Non-pigmented ciliary epithelial cell (primary cell): ENCODE data around the gene TAS2R13.

Experiments used
- DNase-seq: peaks from one replicate; pipeline ENCODE4 v3.0.0-alpha.2; 2010; ENCODE audit warnings: low read depth

The TAS2R13 gene, protein sequence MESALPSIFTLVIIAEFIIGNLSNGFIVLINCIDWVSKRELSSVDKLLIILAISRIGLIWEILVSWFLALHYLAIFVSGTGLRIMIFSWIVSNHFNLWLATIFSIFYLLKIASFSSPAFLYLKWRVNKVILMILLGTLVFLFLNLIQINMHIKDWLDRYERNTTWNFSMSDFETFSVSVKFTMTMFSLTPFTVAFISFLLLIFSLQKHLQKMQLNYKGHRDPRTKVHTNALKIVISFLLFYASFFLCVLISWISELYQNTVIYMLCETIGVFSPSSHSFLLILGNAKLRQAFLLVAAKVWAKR

DNA sequence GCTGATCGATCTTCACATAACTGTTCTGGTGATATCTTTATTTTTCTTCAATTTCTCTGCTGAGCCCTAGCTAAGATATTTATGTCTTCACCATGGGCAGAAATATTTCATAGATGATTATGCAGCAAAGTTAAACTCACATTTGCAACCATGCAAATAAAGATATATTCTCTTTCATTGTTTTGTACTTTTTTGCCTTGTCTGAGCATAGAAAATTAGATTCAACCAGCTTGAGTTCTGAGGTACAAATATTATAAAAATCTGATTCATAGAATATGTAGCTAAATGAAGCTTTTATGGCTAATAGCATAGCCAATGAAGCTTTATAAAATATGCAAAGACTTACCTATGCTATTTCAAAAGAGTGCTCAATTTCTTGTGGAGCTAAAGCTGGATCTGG is at the start of gene TAS2R13:
TAS2R13 (minus strand) TSS at position 101 of the 400 bp plus-strand sequence. CDS start 264 bp downstream, outside the sequence.
- no peak for DNase-seq

DNA sequence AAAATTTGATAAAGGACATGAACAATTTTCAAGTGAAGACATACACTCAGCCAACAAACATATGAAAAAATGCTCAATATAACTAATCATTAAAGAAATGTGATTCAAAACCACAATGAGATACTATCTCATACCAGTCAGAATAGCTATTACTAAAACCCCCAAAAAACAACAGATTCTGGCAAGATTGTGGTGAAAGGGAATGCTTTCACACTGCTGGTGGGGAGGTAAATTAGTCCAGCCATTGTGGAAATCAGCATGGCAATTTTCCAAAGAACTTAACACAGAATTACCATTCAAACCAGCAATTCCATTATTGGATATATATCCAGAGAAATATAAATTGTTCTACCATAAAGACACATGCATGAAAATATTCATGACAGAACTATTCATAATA is 48.4 kb upstream of the TAS2R13 start:
- DNase-seq = no peak

GRCh38 chr12:10956085-10956484 is 46.7 kb upstream of the TAS2R13 start:
- DNase-seq = no peak

GRCh38 chr12:10952645-10953044 is 43.3 kb upstream of the TAS2R13 start:
- no peak for DNase-seq

DNA sequence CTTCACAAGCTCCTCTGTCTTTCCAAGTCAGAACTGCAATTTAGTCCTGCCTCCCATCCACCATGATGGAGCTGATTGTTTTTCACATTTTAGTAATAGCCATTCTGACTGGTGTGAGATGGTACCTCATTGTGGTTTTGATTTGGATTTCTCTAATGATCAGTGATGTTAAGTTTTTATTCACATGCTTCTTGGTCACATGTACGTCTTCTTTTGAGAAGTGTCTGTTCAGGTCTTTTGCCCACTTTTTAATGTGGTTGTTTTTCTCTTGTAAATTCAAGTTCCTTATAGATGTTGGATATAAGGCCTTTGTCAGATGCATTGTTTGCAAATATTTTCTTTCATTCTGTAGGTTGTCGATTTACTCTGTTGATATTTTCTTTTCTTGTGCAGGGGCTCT is 33.8 kb upstream of the TAS2R13 start:
- no peak for DNase-seq

DNA sequence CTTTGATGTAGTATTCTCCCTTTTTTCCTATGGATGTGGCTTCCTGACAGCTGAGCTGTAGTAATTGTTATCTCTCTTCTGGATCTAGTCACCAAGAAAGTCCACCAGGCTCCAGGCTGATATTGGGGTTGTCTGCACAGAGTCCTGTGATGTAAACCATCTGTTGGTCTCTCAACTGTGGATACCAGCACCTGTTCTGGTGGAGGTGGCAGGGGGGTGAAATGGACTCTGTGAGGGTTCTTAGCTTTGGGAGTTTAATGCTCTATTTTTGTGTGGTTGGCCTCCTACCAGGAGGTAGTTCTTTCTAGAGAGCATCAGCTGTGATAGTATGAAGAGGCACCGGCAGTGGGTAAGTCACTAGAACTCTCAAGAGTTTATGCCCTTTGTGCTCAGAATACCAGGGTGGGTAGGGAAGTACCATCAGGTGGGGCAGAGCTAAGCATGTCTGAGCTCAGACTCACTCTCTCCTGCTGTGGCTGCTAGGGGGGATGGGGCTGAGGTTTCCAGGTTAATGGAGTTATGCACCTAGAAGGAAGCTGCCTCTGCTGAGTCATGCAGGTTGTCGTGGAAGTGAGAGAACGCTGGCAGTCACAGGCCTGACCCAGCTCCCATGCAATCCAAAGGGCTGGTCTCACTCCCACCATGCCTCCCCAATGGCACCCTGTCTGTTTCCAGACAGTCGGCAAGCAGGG is 32.7 kb upstream of the TAS2R13 start:
- DNase-seq = no peak

- no peak for DNase-seq
Observed at GRCh38 chr12:10941369-10941768, 32.0 kb upstream of the TAS2R13 start.

DNA sequence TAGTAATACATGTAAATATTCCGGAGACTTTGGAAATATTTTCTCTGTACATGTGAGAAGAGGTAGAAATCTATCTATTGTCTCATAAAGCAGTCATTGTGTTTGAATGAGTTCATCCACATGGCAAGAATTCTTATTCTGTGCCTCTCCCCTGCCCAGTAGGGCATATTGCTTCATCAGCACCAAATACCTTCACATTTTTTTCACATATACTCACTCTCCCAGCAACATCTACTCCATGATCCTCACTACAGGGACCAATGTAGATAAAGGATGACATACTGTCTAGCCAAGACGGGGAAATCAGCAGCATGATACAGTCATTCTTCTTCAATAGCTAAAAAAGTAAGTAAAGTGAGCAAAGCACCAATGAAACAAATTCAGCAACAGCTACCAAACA is 31.0 kb upstream of the TAS2R13 start:
- DNase-seq = peak; percentile 91

DNA sequence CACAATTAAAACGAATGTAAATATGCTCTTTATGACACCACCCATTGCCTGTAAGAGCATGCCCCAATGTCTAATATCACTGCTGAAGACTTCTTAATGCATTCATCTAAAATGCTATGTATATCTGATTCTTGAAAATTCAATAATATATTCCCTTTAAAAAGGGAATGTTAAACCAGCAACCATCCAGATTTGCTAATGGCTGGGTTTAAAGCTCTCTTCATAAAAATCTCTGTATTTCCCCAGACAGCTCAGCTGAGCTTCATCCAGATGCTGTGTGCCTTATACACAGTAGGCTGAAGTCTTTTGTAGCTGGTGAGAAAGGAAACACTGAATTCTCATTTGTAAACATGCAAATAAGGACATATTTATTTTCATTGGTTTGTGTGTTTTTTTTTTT is 29.8 kb upstream of the TAS2R13 start, which contains the start of gene TAS2R14:
TAS2R14 (minus strand) TSS at position 101 of the 400 bp plus-strand sequence; CDS start at position 45, 56 bp downstream.
- no peak for DNase-seq

DNA sequence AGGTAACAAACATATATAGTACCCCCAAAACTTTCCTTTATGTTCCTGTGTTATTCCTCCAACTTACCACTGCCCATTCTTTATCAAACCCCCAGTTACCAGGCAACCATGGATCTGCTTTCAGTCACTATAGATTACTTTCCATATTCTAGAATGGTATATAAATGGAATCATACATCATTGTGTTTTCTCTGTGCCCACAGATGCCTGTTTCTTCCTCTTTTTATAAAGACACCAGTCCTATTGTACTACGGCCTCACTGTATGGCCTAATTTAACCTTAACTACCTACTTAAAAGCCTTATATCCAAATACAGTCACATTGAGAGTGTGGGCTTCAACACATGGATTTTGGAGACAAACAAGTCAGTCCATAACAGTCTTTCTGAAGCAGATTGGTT is 27.1 kb upstream of the TAS2R13 start:
- no peak for DNase-seq

- DNase-seq = no peak
Observed at GRCh38 chr12:10928746-10929286, 19.5 kb upstream of the TAS2R13 start, which contains the start of gene PRH2. PRH2 (plus strand) TSS chr12:10929236; CDS start chr12:10929274, 38 bp downstream.

DNA sequence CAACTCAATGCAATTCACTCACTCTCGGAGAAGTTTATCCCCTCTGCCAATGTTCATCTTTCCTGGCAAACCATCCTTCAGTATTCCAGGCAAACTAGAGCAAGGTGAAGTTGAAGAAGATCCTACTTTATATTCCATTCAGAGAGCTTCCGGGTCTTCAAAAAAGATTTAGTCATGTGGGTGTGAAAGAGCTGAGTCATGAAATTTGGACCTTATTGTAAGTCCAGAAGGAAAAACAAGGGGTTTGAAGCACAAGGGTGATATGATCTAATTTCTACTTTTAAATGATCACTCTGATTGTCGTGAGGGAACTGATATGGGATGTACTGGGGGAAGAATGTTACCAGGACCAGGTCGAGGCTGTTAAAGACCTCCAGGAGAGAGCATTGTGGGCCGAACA is 16.9 kb upstream of the TAS2R13 start:
- no peak for DNase-seq

DNA sequence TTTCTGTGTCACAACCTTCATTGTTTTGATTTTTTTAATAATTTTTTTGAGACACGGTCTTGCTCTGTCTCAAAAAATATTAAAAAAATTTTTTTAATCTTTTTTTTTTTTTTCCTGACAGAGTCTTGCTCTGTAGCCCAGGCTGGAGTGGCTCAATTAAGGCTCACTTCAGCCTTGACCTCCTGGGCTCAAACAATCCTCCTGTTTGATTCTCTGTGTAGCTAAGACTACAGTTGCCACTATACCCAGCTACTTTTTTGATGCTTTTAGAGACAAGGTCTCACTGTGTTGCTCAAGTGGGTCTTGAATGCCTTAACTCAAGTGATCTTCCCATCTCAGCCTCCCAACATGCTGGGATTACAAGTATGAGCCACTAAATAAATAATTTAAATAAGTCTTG is 10.4 kb upstream of the TAS2R13 start:
- DNase-seq = no peak

- no peak for DNase-seq
Observed at GRCh38 chr12:10910380-10910779, 1.0 kb upstream of the TAS2R13 start.

GRCh38 chr12:10904686-10905085 is 4.7 kb downstream of the TAS2R13 start:
- no peak for DNase-seq

GRCh38 chr12:10901427-10901826 is 7.9 kb downstream of the TAS2R13 start:
- no peak for DNase-seq

- no peak for DNase-seq
Observed at GRCh38 chr12:10900972-10901371, 8.4 kb downstream of the TAS2R13 start.

- no peak for DNase-seq
Observed at GRCh38 chr12:10900530-10900929, 8.8 kb downstream of the TAS2R13 start.

DNA sequence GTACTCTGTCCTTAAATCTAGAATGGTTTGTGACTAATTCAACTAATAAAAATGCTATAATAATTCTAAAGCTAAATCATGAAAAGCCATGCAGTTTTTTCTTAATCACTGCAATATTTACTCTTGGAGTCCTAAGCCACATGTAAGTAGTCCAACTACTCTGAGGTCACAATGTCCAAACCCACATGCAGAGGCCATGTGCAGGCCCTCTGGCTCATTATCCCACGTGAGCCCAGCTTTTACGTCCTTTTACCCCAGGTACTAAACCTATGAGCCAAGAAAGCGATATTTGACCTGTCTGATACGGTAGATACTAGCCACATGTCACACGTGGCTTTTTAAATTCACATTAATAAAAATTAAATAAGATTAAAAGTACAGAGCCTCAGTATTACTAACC is 12.5 kb downstream of the TAS2R13 start:
- no peak for DNase-seq

- DNase-seq = no peak
Observed at GRCh38 chr12:10891937-10892336, 17.4 kb downstream of the TAS2R13 start.

DNA sequence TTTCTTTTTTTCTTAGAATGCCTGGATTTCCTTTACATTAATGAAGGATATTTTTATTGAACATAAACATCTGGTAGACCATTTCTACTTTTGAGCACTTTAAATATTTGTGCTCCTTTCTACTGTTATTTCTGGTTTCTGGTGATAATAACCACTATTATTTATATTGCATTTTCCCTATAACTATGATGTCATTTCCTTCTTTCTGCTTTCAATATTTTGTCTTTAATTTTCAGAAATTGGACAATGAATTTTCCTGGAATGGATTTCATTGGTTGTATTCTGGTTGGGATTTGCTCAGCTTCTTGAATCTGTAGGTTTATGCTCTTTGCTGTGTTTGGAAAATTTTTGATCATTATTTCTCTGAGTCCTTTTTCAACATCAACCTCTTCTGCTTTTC is 20.1 kb downstream of the TAS2R13 start:
- no peak for DNase-seq

- DNase-seq = no peak
Observed at GRCh38 chr12:10884086-10884725, 25.2 kb downstream of the TAS2R13 start, which contains the start of gene PRH1. PRH1 (minus strand) TSS chr12:10884255; CDS start chr12:10884217, 38 bp downstream.

DNA sequence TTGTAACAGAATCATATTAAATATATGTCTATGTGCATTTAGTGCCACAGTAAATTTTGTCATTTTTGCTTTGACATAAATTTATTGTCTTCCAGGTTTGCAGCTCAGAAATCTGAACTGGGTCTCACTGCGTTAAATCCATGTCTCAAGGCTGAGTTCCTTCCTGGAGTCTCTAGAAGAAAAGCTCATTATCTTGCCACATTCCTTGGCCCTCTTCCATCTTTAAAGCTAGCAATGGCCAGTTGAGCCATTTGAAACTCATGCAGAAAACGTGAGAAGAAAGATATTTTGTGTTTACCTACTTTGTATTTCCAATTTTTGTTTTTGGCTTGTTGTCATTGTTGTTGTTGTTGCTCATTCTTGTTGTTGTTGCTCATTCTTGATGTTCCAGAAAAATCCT is 36.0 kb downstream of the TAS2R13 start:
- DNase-seq = no peak
